ENCODE results near the gene TTLL8. TPM values are rescaled to one million over a fixed set of nuclear protein-coding genes. Genes with fewer than 3 reads are reported as not detected.

The TTLL8 gene
- total and polyA plus RNA-seq, 12 donors = not detected

- TF ChIP-seq, protein P1, sequence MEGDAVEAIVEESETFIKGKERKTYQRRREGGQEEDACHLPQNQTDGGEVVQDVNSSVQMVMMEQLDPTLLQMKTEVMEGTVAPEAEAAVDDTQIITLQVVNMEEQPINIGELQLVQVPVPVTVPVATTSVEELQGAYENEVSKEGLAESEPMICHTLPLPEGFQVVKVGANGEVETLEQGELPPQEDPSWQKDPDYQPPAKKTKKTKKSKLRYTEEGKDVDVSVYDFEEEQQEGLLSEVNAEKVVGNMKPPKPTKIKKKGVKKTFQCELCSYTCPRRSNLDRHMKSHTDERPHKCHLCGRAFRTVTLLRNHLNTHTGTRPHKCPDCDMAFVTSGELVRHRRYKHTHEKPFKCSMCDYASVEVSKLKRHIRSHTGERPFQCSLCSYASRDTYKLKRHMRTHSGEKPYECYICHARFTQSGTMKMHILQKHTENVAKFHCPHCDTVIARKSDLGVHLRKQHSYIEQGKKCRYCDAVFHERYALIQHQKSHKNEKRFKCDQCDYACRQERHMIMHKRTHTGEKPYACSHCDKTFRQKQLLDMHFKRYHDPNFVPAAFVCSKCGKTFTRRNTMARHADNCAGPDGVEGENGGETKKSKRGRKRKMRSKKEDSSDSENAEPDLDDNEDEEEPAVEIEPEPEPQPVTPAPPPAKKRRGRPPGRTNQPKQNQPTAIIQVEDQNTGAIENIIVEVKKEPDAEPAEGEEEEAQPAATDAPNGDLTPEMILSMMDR (IDR thresholded peaks at IDR 0.05) = no peak
- Histone ChIP-seq H3K27ac (no peak overlapping the region), H3K4me3 (no peak overlapping the region), H3K27me3 (peaks cover 6% of the 10 kb centered on the region), H3K9me3 (replicated peaks in 1 of 3) (no peaks in the 10 kb centered on the region), H3K36me3 (replicated peaks in 1 of 2) (no peaks in the 10 kb centered on the region), H3K4me1 (replicated peaks in 1 of 2) (no peaks in the 10 kb centered on the region)
- WGBS, 4 donors = 53 to 75% (median 72%) methylated on average over 3 to 13 of the region's 13 CpGs
- DNase-seq = no peak
- intact Hi-C loops (cut with DNase I) = no loop called here
Measured at GRCh38 chr22:50025993-50026392, 32.1 kb downstream of the TTLL8 start.

DNA sequence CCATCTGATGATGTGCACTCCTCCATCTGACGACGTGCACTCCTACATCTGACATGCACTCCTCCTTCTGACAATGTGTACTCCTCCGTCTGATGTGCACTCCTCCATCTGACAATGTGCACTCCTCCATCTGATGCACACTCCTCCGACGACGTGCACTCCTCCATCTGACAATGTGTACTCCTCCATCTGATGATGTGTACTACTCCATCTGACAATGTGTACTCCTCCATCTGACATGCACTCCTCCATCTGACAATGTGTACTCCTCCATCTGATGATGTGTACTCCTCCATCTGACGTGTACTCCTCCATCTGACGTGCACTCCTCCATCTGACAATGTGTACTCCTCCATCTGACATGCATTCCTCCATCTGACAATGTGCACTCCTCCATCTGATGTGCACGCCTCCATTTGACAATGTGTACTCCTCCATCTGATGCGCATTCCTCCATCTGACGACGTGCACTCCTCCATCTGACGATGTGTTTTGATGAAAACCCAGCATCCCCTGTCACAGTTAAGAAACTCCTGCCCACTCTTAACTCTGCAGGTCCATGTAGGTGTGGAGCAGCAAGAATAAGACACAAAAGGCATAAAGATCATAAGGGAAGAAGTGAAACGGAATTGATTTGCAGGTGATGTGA is 35.8 kb downstream of the TTLL8 start:
- intact Hi-C loops (cut with DNase I) = no loop called here
- Histone ChIP-seq H3K4me3 (no peak overlapping the region), H3K9me3 (replicated peaks in 1 of 3) (no peaks in the 10 kb centered on the region), H3K4me1 (replicated peaks in 1 of 2) (no peaks in the 10 kb centered on the region), H3K36me3 (replicated peaks in 1 of 2) (no peaks in the 10 kb centered on the region), H3K27me3 (peaks cover 8% of the 10 kb centered on the region), H3K27ac (no peak overlapping the region)
- 78 to 85% (median 81%) methylated on average over 14 of the region's 14 CpGs for WGBS, 4 donors
- DNase-seq = no peak
- TF ChIP-seq, protein P1 (IDR thresholded peaks at IDR 0.05) = no peak
- no peak for TF ChIP-seq POLR2A (IDR thresholded peaks at IDR 0.05)

DNA sequence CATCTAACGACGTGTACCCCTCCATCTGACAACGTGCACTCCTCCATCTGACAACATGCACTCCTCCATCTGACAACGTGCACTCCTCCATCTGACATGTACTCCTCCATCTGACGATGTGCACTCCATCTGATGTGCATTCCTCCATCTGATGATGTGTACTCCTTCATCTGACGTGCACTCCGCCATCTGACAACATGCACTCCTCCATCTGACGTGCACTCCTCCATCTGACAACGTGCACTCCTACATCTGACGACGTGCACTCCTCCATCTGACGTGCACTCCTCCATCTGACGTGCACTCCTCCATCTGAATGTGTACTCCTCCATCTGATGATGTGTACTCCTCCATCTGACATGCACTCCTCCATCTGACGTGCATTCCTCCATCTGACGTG is 37.5 kb downstream of the TTLL8 start:
- no peak overlapping the region for H3K4me3 ChIP-seq
- H3K27me3 ChIP-seq = peaks cover 22% of the 10 kb centered on the region
- H3K9me3 ChIP-seq (replicated peaks in 1 of 3) = no peaks in the 10 kb centered on the region
- no peaks in the 10 kb centered on the region for H3K4me1 ChIP-seq (replicated peaks in 1 of 2)
- TF ChIP-seq, protein P1 (IDR thresholded peaks at IDR 0.05) = no peak
- no peak overlapping the region for H3K27ac ChIP-seq
- intact Hi-C loops (cut with DNase I) = no loop called here
- 81 to 90% (median 89%) methylated on average over 15 of the region's 15 CpGs for WGBS, 4 donors
- DNase-seq = no peak
- no peaks in the 10 kb centered on the region for H3K36me3 ChIP-seq (replicated peaks in 1 of 2)

GRCh38 chr22:50019316-50019715 is 38.8 kb downstream of the TTLL8 start:
- Histone ChIP-seq H3K9me3 (replicated peaks in 1 of 3) (no peaks in the 10 kb centered on the region), H3K36me3 (replicated peaks in 1 of 2) (no peaks in the 10 kb centered on the region), H3K4me3 (no peak overlapping the region), H3K27ac (no peak overlapping the region), H3K27me3 (peaks cover 26% of the 10 kb centered on the region), H3K4me1 (replicated peaks in 1 of 2) (no peaks in the 10 kb centered on the region)
- intact Hi-C loops (cut with DNase I) = no loop called here
- TF ChIP-seq, protein P1 (IDR thresholded peaks at IDR 0.05) = no peak
- no peak for TF ChIP-seq POLR2A (IDR thresholded peaks at IDR 0.05)
- WGBS, 4 donors = 46 to 67% (median 58%) methylated on average over 2 to 3 of the region's 3 CpGs
- no peak for DNase-seq
